H9 (cell line): Measurements from ENCODE around the gene MSMP. TPM values are rescaled to one million over a fixed set of nuclear protein-coding genes. Genes with fewer than 3 reads are reported as not detected.

ENCODE experiments used
- DNase-seq: peaks from one replicate; pipeline ENCODE4 v3.0.0-alpha.2; 2017
- H2AFZ ChIP-seq: one replicate; pipeline ENCODE4 v1.6.1; 2013; ENCODE audit warnings: mild to moderate bottlenecking, low read length, control low read depth, moderate library complexity
- H2AK5ac ChIP-seq: 2 replicates; pipeline ENCODE4 v1.6.1; 2013; ENCODE audit warnings: low read length, control low read depth, mixed read lengths; ENCODE audit not compliant: insufficient read length
- H2BK120ac ChIP-seq: one replicate; pipeline ENCODE4 v1.6.1; 2013; ENCODE audit warnings: low read depth, mild to moderate bottlenecking, low read length, control low read depth, inconsistent platforms; ENCODE audit not compliant: poor library complexity, severe bottlenecking
- H2BK12ac ChIP-seq: 2 replicates; pipeline ENCODE4 v1.6.1; 2013; ENCODE audit warnings: low read length, control low read depth, mixed read lengths, low read depth; ENCODE audit not compliant: insufficient read length
- H2BK15ac ChIP-seq: 2 replicates; pipeline ENCODE4 v1.6.1; 2013; ENCODE audit warnings: low read depth, low read length, control low read depth
- H2BK20ac ChIP-seq: one replicate; pipeline ENCODE4 v1.6.1; 2013; ENCODE audit warnings: low read depth, mild to moderate bottlenecking, low read length, control low read depth, inconsistent platforms; ENCODE audit not compliant: poor library complexity, severe bottlenecking
- H2BK5ac ChIP-seq: 2 replicates; pipeline ENCODE4 v1.6.1; 2013; ENCODE audit warnings: low read length, control low read depth, mixed read lengths; ENCODE audit not compliant: insufficient read length
- H3K14ac ChIP-seq: 2 replicates; pipeline ENCODE4 v1.6.1; 2013; ENCODE audit warnings: low read length, control low read depth; ENCODE audit not compliant: insufficient read depth
- H3K18ac ChIP-seq: 2 replicates; pipeline ENCODE4 v1.6.1; 2013; ENCODE audit warnings: low read depth, mild to moderate bottlenecking, mixed read lengths, low read length, control low read depth; ENCODE audit not compliant: insufficient read length
- H3K23ac ChIP-seq: 2 replicates; pipeline ENCODE4 v1.6.1; 2013; ENCODE audit warnings: low read length, control low read depth, mixed read lengths, low read depth; ENCODE audit not compliant: insufficient read length
- H3K23me2 ChIP-seq: 2 replicates; pipeline ENCODE4 v1.6.1; 2013; ENCODE audit warnings: low read depth, mild to moderate bottlenecking, mixed read lengths, low read length, control low read depth; ENCODE audit not compliant: insufficient read length, poor library complexity, severe bottlenecking
- H3K27ac ChIP-seq: 2 replicates; pipeline ENCODE4 v1.5.1; 2013; ENCODE audit warnings: low read length, control low read depth, mixed read lengths, low read depth; ENCODE audit not compliant: insufficient read length
- H3K27me3 ChIP-seq: 2 replicates; pipeline ENCODE4 v1.6.1; 2013; ENCODE audit warnings: low read length, control low read depth, inconsistent platforms; ENCODE audit not compliant: insufficient read depth
- H3K4ac ChIP-seq: 2 replicates; pipeline ENCODE4 v1.6.1; 2013; ENCODE audit warnings: low read depth, mild to moderate bottlenecking, control low read depth, inconsistent platforms, low read length, moderate library complexity
- H3K4me1 ChIP-seq: 2 replicates; pipeline ENCODE4 v1.6.1; 2013; ENCODE audit warnings: low read length, control low read depth, inconsistent platforms; ENCODE audit not compliant: insufficient read depth
- H3K4me2 ChIP-seq: 2 replicates; pipeline ENCODE4 v1.6.1; 2013; ENCODE audit warnings: low read length, control low read depth, mixed read lengths; ENCODE audit not compliant: insufficient read length, insufficient read depth
- H3K56ac ChIP-seq: 2 replicates; pipeline ENCODE4 v1.6.1; 2013; ENCODE audit warnings: low read depth, mild to moderate bottlenecking, mixed read lengths, low read length, control low read depth; ENCODE audit not compliant: insufficient read length
- H3K79me1 ChIP-seq: 2 replicates; pipeline ENCODE4 v1.6.1; 2013; ENCODE audit warnings: low read depth, mild to moderate bottlenecking, moderate library complexity, low read length, control low read depth, inconsistent platforms; ENCODE audit not compliant: insufficient read depth, poor library complexity, severe bottlenecking
- H3K79me2 ChIP-seq: 2 replicates; pipeline ENCODE4 v1.6.1; 2013; ENCODE audit warnings: low read length, control low read depth, inconsistent platforms; ENCODE audit not compliant: insufficient read depth
- H3K9ac ChIP-seq: 2 replicates; pipeline ENCODE4 v1.6.1; 2013; ENCODE audit warnings: low read length, control low read depth, mixed read lengths; ENCODE audit not compliant: insufficient read length; ENCODE audit errors: extremely low read depth
- H3K9me3 ChIP-seq: one replicate; pipeline ENCODE4 v1.6.1; 2013; ENCODE audit warnings: low read depth, low read length, inconsistent platforms; ENCODE audit not compliant: control insufficient read depth
- H3T11ph ChIP-seq: one replicate; pipeline ENCODE4 v1.6.1; 2013; ENCODE audit warnings: mild to moderate bottlenecking, low read length, control low read depth, inconsistent platforms
- H4K20me1 ChIP-seq: one replicate; pipeline ENCODE4 v1.6.1; 2013; ENCODE audit not compliant: control insufficient read depth, insufficient read length, insufficient read depth
- H4K5ac ChIP-seq: 2 replicates; pipeline ENCODE4 v1.6.1; 2013; ENCODE audit warnings: low read depth, mild to moderate bottlenecking, mixed read lengths, low read length, control low read depth; ENCODE audit not compliant: insufficient read length
- H4K8ac ChIP-seq: replicated peaks from 2 replicates; pipeline ENCODE4 v1.6.1; 2013; ENCODE audit warnings: low read length, control low read depth, mixed read lengths, low read depth; ENCODE audit not compliant: insufficient read length
- H4K91ac ChIP-seq: 2 replicates; pipeline ENCODE4 v1.6.1; 2013; ENCODE audit warnings: low read depth, mild to moderate bottlenecking, moderate library complexity, mixed read lengths, low read length, control low read depth; ENCODE audit not compliant: insufficient read length
- H3K27ac Mint-ChIP-seq, 3 experiments: 2 replicates in 2 of 3; 3 replicates in 1 of 3; pipeline ENCODE4 v1.8.0; 2020 to 2021; ENCODE audit warnings: mixed read lengths in 3 of 3, mild to moderate bottlenecking in 1 of 3, moderate library complexity in 1 of 3
- H3K27me3 Mint-ChIP-seq: 2 replicates; pipeline ENCODE4 v1.8.0; 2021; ENCODE audit warnings: low read depth, mild to moderate bottlenecking, moderate library complexity, mixed read lengths
- H3K36me3 Mint-ChIP-seq, 3 experiments: 2 replicates in 2 of 3; 3 replicates in 1 of 3; pipeline ENCODE4 v1.8.0; 2020 to 2021; ENCODE audit warnings: low read depth in 3 of 3, mixed read lengths in 3 of 3; ENCODE audit not compliant: insufficient read depth in 1 of 3
- H3K4me1 Mint-ChIP-seq, 2 experiments: 2 replicates each; pipeline ENCODE4 v1.8.0; 2020; ENCODE audit warnings: mixed read lengths in 2 of 2
- H3K4me3 Mint-ChIP-seq, 2 experiments: 2 replicates in 1 of 2; 3 replicates in 1 of 2; pipeline ENCODE4 v1.8.0; 2020 to 2021; ENCODE audit warnings: mild to moderate bottlenecking in 2 of 2, mixed read lengths in 2 of 2, moderate library complexity in 1 of 2
- H3K9me3 Mint-ChIP-seq, 2 experiments: 2 replicates in 1 of 2; 3 replicates in 1 of 2; pipeline ENCODE4 v1.8.0; 2020; ENCODE audit warnings: mild to moderate bottlenecking in 2 of 2, mixed read lengths in 2 of 2, moderate library complexity in 1 of 2
- WGBS: extraction: QIAGEN DNeasy Blood & Tissue Kit; methylation state at CpG from one replicate; pipeline ENCODE4 v1.1.7; 2013; ENCODE audit warnings: missing lambda C conversion rate, low lambda C conversion rate, mixed read lengths; ENCODE audit not compliant: insufficient read length; ENCODE audit errors: extremely low coverage; 5-methylcytosine and 5-hydroxymethylcytosine counted together
- total RNA-seq: library from RNA; stranded (reverse); gene quantifications from 2 replicates; pipeline ENCODE4 v1.2.1, GENCODE V29; 2021
- TF ChIP-seq, protein P1 (sequence below): fragments of 200-600 bp; sonication (generic); conservative IDR thresholded peaks from 3 replicates; pipeline ENCODE4 v1.8.0; 2021; ENCODE audit warnings: antibody characterized with exemption, mild to moderate bottlenecking

Gene MSMP
- total RNA-seq, 1 experiment from 2014 or later: 0.83 TPM

DNA sequence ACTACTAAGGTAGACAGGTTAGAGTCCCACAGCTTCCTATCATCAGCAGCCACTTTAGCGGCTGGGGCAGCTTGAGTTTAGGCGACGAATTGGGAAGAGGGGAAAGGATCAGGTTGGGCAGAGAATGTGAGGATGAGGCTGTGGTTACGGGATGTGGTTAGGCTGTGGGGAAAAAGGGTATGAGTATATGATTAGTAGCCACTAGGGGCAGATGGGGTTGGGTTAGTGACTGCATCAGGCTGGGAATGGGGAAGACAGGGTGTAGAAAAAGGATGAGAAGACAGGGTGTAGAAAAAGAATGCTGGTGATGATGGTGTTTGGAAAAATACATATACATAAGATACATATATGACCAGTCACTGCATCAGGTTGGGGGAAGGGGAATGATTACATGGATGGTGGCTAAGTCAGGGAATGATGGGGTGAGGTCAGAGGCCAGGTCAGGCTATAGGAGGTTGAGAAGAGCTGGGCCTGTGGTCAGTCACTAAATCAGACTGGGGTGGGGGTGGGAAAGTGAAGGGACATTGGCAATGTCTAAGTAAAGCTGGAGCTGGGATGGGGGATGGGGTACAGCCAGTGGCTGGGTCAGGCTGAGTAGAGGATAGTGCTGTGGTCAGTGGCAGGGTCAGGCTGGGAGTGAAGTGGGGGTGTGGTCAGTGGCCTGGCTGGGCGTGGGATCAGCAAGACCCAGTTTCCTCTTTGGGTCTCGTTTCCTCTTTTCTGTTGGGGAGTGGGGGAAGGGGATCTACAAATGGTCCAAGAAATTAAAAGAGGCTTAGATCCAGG lies 24.2 kb downstream of the MSMP start:
- Histone ChIP-seq H3K9me3 (no peaks in the 10 kb centered on the region), H4K8ac (no peak overlapping the region), H3K79me1 (no peaks in the 10 kb centered on the region), H3K56ac (no peak overlapping the region), H3K4me2 (peak overlapping the region; percentile 84), H3K23me2 (peaks cover 7% of the 10 kb centered on the region), H4K5ac (no peak overlapping the region), H3K27ac (no peak overlapping the region), H2AFZ (no peak overlapping the region), H3K4ac (no peak overlapping the region), H3K27me3 (no peaks in the 10 kb centered on the region), H2BK15ac (no peak overlapping the region), H2BK20ac (no peak overlapping the region), H3K18ac (no peak overlapping the region), H3K23ac (no peak overlapping the region), H3K79me2 (peaks cover 6% of the 10 kb centered on the region), H4K91ac (no peak overlapping the region), H2BK12ac (no peak overlapping the region), H3K9ac (no peak overlapping the region), H2BK120ac (no peak overlapping the region), H2AK5ac (no peak overlapping the region), H3K14ac (no peak overlapping the region), H4K20me1 (no peaks in the 10 kb centered on the region), H3T11ph (no peak overlapping the region), H3K4me1 (peaks cover 25% of the 10 kb centered on the region; the same call in 1 of the 2 replicates), H2BK5ac (no peak overlapping the region)
- Mint-ChIP-seq H3K4me3 (no peak overlapping the region; a peak in 2 of 5 replicates), H3K27ac (peak overlapping the region in 1 of 3 experiments; percentile 6; a peak in 1 of 7 replicates), H3K9me3 (no peaks in the 10 kb centered on the region), H3K36me3 (peaks cover 7 to 16% (median 13%) of the 10 kb centered on the region in 3 experiments; a peak in 6 of 7 replicates), H3K27me3 (no peaks in the 10 kb centered on the region), H3K4me1 (peaks cover 15 to 16% of the 10 kb centered on the region in 2 experiments)
- TF ChIP-seq, protein P1, sequence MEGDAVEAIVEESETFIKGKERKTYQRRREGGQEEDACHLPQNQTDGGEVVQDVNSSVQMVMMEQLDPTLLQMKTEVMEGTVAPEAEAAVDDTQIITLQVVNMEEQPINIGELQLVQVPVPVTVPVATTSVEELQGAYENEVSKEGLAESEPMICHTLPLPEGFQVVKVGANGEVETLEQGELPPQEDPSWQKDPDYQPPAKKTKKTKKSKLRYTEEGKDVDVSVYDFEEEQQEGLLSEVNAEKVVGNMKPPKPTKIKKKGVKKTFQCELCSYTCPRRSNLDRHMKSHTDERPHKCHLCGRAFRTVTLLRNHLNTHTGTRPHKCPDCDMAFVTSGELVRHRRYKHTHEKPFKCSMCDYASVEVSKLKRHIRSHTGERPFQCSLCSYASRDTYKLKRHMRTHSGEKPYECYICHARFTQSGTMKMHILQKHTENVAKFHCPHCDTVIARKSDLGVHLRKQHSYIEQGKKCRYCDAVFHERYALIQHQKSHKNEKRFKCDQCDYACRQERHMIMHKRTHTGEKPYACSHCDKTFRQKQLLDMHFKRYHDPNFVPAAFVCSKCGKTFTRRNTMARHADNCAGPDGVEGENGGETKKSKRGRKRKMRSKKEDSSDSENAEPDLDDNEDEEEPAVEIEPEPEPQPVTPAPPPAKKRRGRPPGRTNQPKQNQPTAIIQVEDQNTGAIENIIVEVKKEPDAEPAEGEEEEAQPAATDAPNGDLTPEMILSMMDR: peak; percentile 71
- WGBS: no CpG with 5 or more reads among the region's 6 CpGs
- peak; percentile 56 for DNase-seq
